MCF 10A (cell line): ENCODE measurements around the gene HEXIM1. TPM values are rescaled to one million over a fixed set of nuclear protein-coding genes. Genes with fewer than 3 reads are reported as not detected.

ENCODE experiments used
- BruUV-seq: library from RNA; stranded (reverse); fragments of 400-500 nt; replicated peaks from 2 replicates; lab custom pipeline; 2021; lab: Mats Ljungman, UMichigan
- CTCF ChIA-PET: fragments of 300-600 bp; sonication (Branson Sonifier 250); formaldehyde crosslinking; extraction: SDS; loops from one replicate; lab custom pipeline; 2021; ENCODE audit warnings: antibody characterized with exemption, inconsistent platforms; lab: Yijun Ruan, JAX
- POLR2A ChIA-PET: fragments of 300-600, 350-650 bp; sonication (Branson Sonifier 250); formaldehyde crosslinking; extraction: SDS; loops from one replicate; lab custom pipeline; 2020; ENCODE audit warnings: antibody characterized with exemption, inconsistent platforms; lab: Yijun Ruan, JAX
- DNase-seq: peaks from one replicate; pipeline ENCODE4 v3.0.0-alpha.2; 2018; ENCODE audit not compliant: unreplicated experiment
- H3K27ac Mint-ChIP-seq: one replicate; pipeline ENCODE4 v1.8.0; 2022; ENCODE audit warnings: mild to moderate bottlenecking, low read depth, mixed read lengths; ENCODE audit not compliant: unreplicated experiment
- H3K27me3 Mint-ChIP-seq: one replicate; pipeline ENCODE4 v1.8.0; 2022; ENCODE audit warnings: mixed read lengths; ENCODE audit not compliant: insufficient read depth, unreplicated experiment
- H3K36me3 Mint-ChIP-seq: one replicate; pipeline ENCODE4 v1.8.0; 2022; ENCODE audit warnings: mild to moderate bottlenecking, moderate library complexity, mixed read lengths; ENCODE audit not compliant: insufficient read depth, unreplicated experiment
- H3K4me1 Mint-ChIP-seq: one replicate; pipeline ENCODE4 v1.8.0; 2022; ENCODE audit warnings: mixed read lengths; ENCODE audit not compliant: insufficient read depth, unreplicated experiment
- H3K4me3 Mint-ChIP-seq: one replicate; pipeline ENCODE4 v1.8.0; 2022; ENCODE audit warnings: mild to moderate bottlenecking, moderate library complexity, mixed read lengths; ENCODE audit not compliant: unreplicated experiment
- H3K9me3 Mint-ChIP-seq: one replicate; pipeline ENCODE4 v1.8.0; 2022; ENCODE audit warnings: mixed read lengths; ENCODE audit not compliant: unreplicated experiment
- CTCF ChIP-seq: fragments of 200-600 bp; IDR thresholded peaks from one replicate; pipeline ENCODE4 v1.8.0; 2022; ENCODE audit warnings: antibody characterized with exemption, mild to moderate bottlenecking; ENCODE audit not compliant: unreplicated experiment
- intact Hi-C: fragments of 100-400 bp; cut with micrococcal nuclease; formaldehyde crosslinking; loops from 2 replicates; pipeline ENCODE4 v1.14.1; 2022
- total RNA-seq: library from RNA; stranded (reverse); gene quantifications from 2 replicates; pipeline ENCODE4 v1.2.3, GENCODE V29; 2022

Gene HEXIM1
- total RNA-seq, 1 experiment from 2014 or later: 26.7 TPM

- peaks cover under 1% of the 10 kb centered on the region for H3K36me3 Mint-ChIP-seq
- H3K9me3 Mint-ChIP-seq: no peaks in the 10 kb centered on the region
- BruUV-seq: TSS peak; percentile 72
- POLR2A ChIA-PET: interaction anchor here (0.6 to 21.2 kb wide), 30 partner anchors 10 to 275 kb away, joined by 3 to 1083 read pairs (median 5); partner anchors contain the start of genes ACBD4, EFTUD2, HEXIM1 and HEXIM2
- no peaks in the 10 kb centered on the region for H3K27me3 Mint-ChIP-seq
- TF ChIP-seq CTCF: no peak
- intact Hi-C loops: loop anchor here (1.0 kb wide), 3 partner anchors 10 to 27 kb away; partner anchors contain the start of genes HEXIM1 and HEXIM2
- DNase-seq: peak; percentile 92
- peak overlapping the region; percentile 99 for H3K27ac Mint-ChIP-seq
- CTCF ChIA-PET: interaction anchor here (0.5 to 6.5 kb wide), 13 partner anchors 10 to 131 kb away, joined by 3 to 108 read pairs (median 5); partner anchors contain the start of genes ACBD4, HEXIM1 and HEXIM2
- H3K4me1 Mint-ChIP-seq: peaks cover 26% of the 10 kb centered on the region
- H3K4me3 Mint-ChIP-seq: peak overlapping the region; percentile 78
Observed at GRCh38 chr17:45171338-45172231, 23.3 kb downstream of the HEXIM1 start.

- no peaks in the 10 kb centered on the region for H3K36me3 Mint-ChIP-seq
- ChIA-PET CTCF (interaction anchor here (0.6 to 6.5 kb wide), 13 partner anchors 11 to 77 kb away, joined by 3 to 108 read pairs (median 5); partner anchors contain the start of genes ACBD4, HEXIM1 and HEXIM2), POLR2A (interaction anchor here (0.6 to 21.2 kb wide), 25 partner anchors 11 to 274 kb away, joined by 3 to 1083 read pairs (median 6); partner anchors contain the start of genes ACBD4, EFTUD2, HEXIM1 and HEXIM2)
- DNase-seq: no peak
- no peaks in the 10 kb centered on the region for H3K27me3 Mint-ChIP-seq
- H3K4me3 Mint-ChIP-seq: peak overlapping the region; percentile 78
- peak overlapping the region; percentile 99 for H3K27ac Mint-ChIP-seq
- H3K4me1 Mint-ChIP-seq: peaks cover 26% of the 10 kb centered on the region
- no peak for TF ChIP-seq CTCF
- no peaks in the 10 kb centered on the region for H3K9me3 Mint-ChIP-seq
- no TSS peak for BruUV-seq
- intact Hi-C loops: loop anchor here (1.0 kb wide), 2 partner anchors 24 to 26 kb away; partner anchors contain the start of gene HEXIM1
Observed at GRCh38 chr17:45172232-45172540, 23.9 kb downstream of the HEXIM1 start.

GRCh38 chr17:45172541-45173286, 24.4 kb downstream of the HEXIM1 start:
- TF ChIP-seq CTCF: peak; percentile 27
- no peaks in the 10 kb centered on the region for H3K36me3 Mint-ChIP-seq
- no peaks in the 10 kb centered on the region for H3K27me3 Mint-ChIP-seq
- ChIA-PET POLR2A (interaction anchor here (0.6 to 21.2 kb wide), 25 partner anchors 11 to 273 kb away, joined by 3 to 1083 read pairs (median 5); partner anchors contain the start of genes ACBD4, EFTUD2, HEXIM1 and HEXIM2), CTCF (interaction anchor here (0.6 to 6.5 kb wide), 15 partner anchors 11 to 77 kb away, joined by 3 to 108 read pairs (median 6); partner anchors contain the start of genes ACBD4, HEXIM1 and HEXIM2)
- H3K4me3 Mint-ChIP-seq: peak overlapping the region; percentile 78
- H3K4me1 Mint-ChIP-seq: peaks cover 26% of the 10 kb centered on the region
- peak; percentile 98 for DNase-seq
- no TSS peak for BruUV-seq
- H3K9me3 Mint-ChIP-seq: no peaks in the 10 kb centered on the region
- intact Hi-C loops: loop anchor here (1.0 kb wide), 2 partner anchors 24 to 26 kb away; partner anchors contain the start of gene HEXIM1
- peak overlapping the region; percentile 99 for H3K27ac Mint-ChIP-seq
